Uterus (tissue), 4 donors: Measurements from ENCODE around the gene TRIM4. TPM values are rescaled to one million over a fixed set of nuclear protein-coding genes. Genes with fewer than 3 reads are reported as not detected.
"Not testable (repeated sequence)": the region's sequence is repeated elsewhere in the genome, so short reads cannot be mapped to it uniquely, and the experiment has no call there.

Experiments used
- DNase-seq, 2 donors: peaks; one replicate each; pipeline ENCODE4 v3.0.0-alpha.2; 2019 to 2020
- H3K27ac ChIP-seq, 2 donors: fragments of 200-600 bp; sonication (generic); 1 replicate in 1 of 2; 2 replicates in 1 of 2; pipeline ENCODE4 v1.5.1; 2016 to 2018
- H3K27me3 ChIP-seq, 2 donors: fragments of 200-600 bp; sonication (generic); one replicate each; pipeline ENCODE4 v1.5.1; 2018 to 2019; ENCODE audit warnings: control low read depth in 1 of 2
- H3K36me3 ChIP-seq, 2 donors: fragments of 200-600 bp; sonication (generic); one replicate each; pipeline ENCODE4 v1.5.1; 2019; ENCODE audit warnings: control low read depth in 1 of 2
- H3K4me1 ChIP-seq, 2 donors: fragments of 200-600 bp; sonication (generic); one replicate each; pipeline ENCODE4 v1.5.1; 2018 to 2019; ENCODE audit warnings: control low read depth in 1 of 2
- H3K4me3 ChIP-seq, 2 donors: fragments of 200-600 bp; sonication (generic); 1 replicate in 1 of 2; 2 replicates in 1 of 2; pipeline ENCODE4 v1.5.1; 2018 to 2019; ENCODE audit warnings: mild to moderate bottlenecking in 1 of 2
- H3K9me3 ChIP-seq, 2 donors: fragments of 200-600 bp; sonication (generic); one replicate each; pipeline ENCODE4 v1.5.1; 2019; ENCODE audit warnings: control low read depth in 1 of 2
- CTCF ChIP-seq, 4 experiments: fragments of 200-600 bp in 2 of 4; fragments of 450-650 bp in 2 of 4; sonication (generic) in 2 of 4; IDR thresholded peaks; one replicate each; pipeline ENCODE4 v1.5.1; 2016 to 2019; ENCODE audit warnings: antibody characterized with exemption in 4 of 4, mild to moderate bottlenecking in 2 of 4, moderate library complexity in 1 of 4
- POLR2A ChIP-seq, 2 donors: fragments of 450-650 bp; IDR thresholded peaks; one replicate each; pipeline ENCODE4 v1.6.1; 2016; ENCODE audit warnings: antibody characterized with exemption in 2 of 2, mild to moderate bottlenecking in 1 of 2, moderate library complexity in 1 of 2
- intact Hi-C: fragments of 100-400 bp; cut with DNase I; formaldehyde crosslinking; loops from one replicate; pipeline ENCODE4 v1.15.1; 2023; ENCODE audit warnings: low total_unique reads
- total RNA-seq, 4 donors: library from RNA; depleted of rRNA in 3 of 4; stranded (reverse); fragments of >200 nt in 3 of 4; gene quantifications; one replicate each; pipeline versions ENCODE4 v1.1.0 to v1.2.4, GENCODE V29; 2014 to 2023
- donor health status: DM: yes; HTN: yes; CAD: no.

The TRIM4 gene
- total RNA-seq = 10 to 100 TPM; 22.6 to 51.7 (median 44.3) TPM

- H3K27ac ChIP-seq = peak within 1 kb of the TSS; percentile 82 to 92
- peak; percentile 90 for DNase-seq
- H3K27me3 ChIP-seq = no peaks in the 10 kb centered on the region
- intact Hi-C loops = no loop called here
- TF ChIP-seq POLR2A (IDR thresholded peaks at IDR 0.05) (peak; percentile 60 to 78), CTCF (IDR thresholded peaks at IDR 0.05) (no peak)
- H3K36me3 ChIP-seq = no peaks in the 10 kb centered on the region
- H3K4me3 ChIP-seq = peak within 1 kb of the TSS; percentile 59 to 96
- no peaks in the 10 kb centered on the region for H3K9me3 ChIP-seq
- peaks cover 6 to 13% of the 10 kb centered on the region in 2 donors for H3K4me1 ChIP-seq
Observed at GRCh38 chr7:99918959-99919813, at the start of gene TRIM4. Gene TRIM4 (minus strand): TSS chr7:99919530. CDS start chr7:99919401, 129 bp downstream.

GRCh38 chr7:99958564-99959227 is 39.4 kb upstream of the TRIM4 start:
- H3K36me3 ChIP-seq = no peaks in the 10 kb centered on the region
- no peak overlapping the region for H3K4me3 ChIP-seq
- no peaks in the 10 kb centered on the region for H3K4me1 ChIP-seq
- no peaks in the 10 kb centered on the region for H3K27me3 ChIP-seq
- TF ChIP-seq POLR2A (IDR thresholded peaks at IDR 0.05) = no peak
- TF ChIP-seq CTCF (IDR thresholded peaks at IDR 0.05) = no peak
- intact Hi-C loops = no loop called here
- H3K27ac ChIP-seq = no peak overlapping the region
- no peak for DNase-seq
- H3K9me3 ChIP-seq = no peaks in the 10 kb centered on the region

DNA sequence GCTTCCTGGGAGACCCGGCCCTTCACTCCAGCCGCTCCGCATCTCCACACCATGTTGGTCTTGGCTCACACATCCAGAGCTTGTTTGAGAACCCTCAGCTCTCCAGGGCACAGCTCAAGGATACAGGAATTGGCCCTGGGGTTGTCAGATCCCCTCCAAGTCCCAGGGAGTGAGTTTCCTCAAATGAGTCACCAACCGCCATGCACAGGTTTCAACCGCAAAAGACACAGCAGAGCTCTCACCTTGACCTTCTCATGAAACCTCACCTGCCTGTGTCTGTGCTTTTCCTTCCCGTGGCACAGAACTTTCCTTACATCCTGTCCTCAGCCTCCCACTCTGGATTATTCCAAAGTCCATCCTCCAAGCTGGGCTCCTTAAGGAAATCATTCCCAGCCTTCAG is 35.9 kb upstream of the TRIM4 start:
- no peak for DNase-seq
- intact Hi-C loops = no loop called here
- TF ChIP-seq CTCF (IDR thresholded peaks at IDR 0.05) (no peak), POLR2A (IDR thresholded peaks at IDR 0.05) (no peak)
- Histone ChIP-seq H3K9me3 (no peaks in the 10 kb centered on the region), H3K27ac (no peak overlapping the region), H3K4me1 (no peaks in the 10 kb centered on the region), H3K4me3 (no peak overlapping the region), H3K27me3 (no peaks in the 10 kb centered on the region), H3K36me3 (no peaks in the 10 kb centered on the region)

- H3K27ac ChIP-seq, H3K4me1 ChIP-seq, DNase-seq, H3K36me3 ChIP-seq, intact Hi-C loops, H3K9me3 ChIP-seq, H3K27me3 ChIP-seq, H3K4me3 ChIP-seq: not testable (repeated sequence)
Observed at GRCh38 chr7:99954643-99955042, 35.3 kb upstream of the TRIM4 start.

GRCh38 chr7:99953649-99954048 is 34.3 kb upstream of the TRIM4 start:
- TF ChIP-seq CTCF (IDR thresholded peaks at IDR 0.05) = no peak
- TF ChIP-seq POLR2A (IDR thresholded peaks at IDR 0.05) = no peak
- no peak for DNase-seq
- Histone ChIP-seq H3K36me3 (no peaks in the 10 kb centered on the region), H3K4me1 (no peaks in the 10 kb centered on the region), H3K27me3 (no peaks in the 10 kb centered on the region), H3K27ac (no peak overlapping the region), H3K9me3 (no peaks in the 10 kb centered on the region), H3K4me3 (no peak overlapping the region)
- intact Hi-C loops = no loop called here

GRCh38 chr7:99952649-99953048 is 33.3 kb upstream of the TRIM4 start:
- H3K27ac ChIP-seq, H3K9me3 ChIP-seq, H3K4me1 ChIP-seq, H3K4me3 ChIP-seq, intact Hi-C loops, DNase-seq, H3K36me3 ChIP-seq, H3K27me3 ChIP-seq: not testable (repeated sequence)

- H3K27me3 ChIP-seq, H3K9me3 ChIP-seq, H3K4me1 ChIP-seq, H3K27ac ChIP-seq, DNase-seq, H3K4me3 ChIP-seq, H3K36me3 ChIP-seq, intact Hi-C loops: not testable (repeated sequence)
Observed at GRCh38 chr7:99950819-99951218, 31.5 kb upstream of the TRIM4 start.
